Measurements from ENCODE around the gene HK1.

- TF ChIP-seq, protein P1, sequence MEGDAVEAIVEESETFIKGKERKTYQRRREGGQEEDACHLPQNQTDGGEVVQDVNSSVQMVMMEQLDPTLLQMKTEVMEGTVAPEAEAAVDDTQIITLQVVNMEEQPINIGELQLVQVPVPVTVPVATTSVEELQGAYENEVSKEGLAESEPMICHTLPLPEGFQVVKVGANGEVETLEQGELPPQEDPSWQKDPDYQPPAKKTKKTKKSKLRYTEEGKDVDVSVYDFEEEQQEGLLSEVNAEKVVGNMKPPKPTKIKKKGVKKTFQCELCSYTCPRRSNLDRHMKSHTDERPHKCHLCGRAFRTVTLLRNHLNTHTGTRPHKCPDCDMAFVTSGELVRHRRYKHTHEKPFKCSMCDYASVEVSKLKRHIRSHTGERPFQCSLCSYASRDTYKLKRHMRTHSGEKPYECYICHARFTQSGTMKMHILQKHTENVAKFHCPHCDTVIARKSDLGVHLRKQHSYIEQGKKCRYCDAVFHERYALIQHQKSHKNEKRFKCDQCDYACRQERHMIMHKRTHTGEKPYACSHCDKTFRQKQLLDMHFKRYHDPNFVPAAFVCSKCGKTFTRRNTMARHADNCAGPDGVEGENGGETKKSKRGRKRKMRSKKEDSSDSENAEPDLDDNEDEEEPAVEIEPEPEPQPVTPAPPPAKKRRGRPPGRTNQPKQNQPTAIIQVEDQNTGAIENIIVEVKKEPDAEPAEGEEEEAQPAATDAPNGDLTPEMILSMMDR (IDR thresholded peaks at IDR 0.05) = no peak
- no peak for TF ChIP-seq POLR2A (IDR thresholded peaks at IDR 0.05)
These were observed 43.6 kb downstream of the HK1 start for GRCh38 chr10:69321865-69322264.
